H1 (cell line): Measurements from ENCODE around the gene PIEZO1. TPM values are rescaled to one million over a fixed set of nuclear protein-coding genes. Genes with fewer than 3 reads are reported as not detected.

Source experiments
- CTCF ChIA-PET: fragments of 300-600 bp; sonication (Branson Sonifier 250); formaldehyde crosslinking; loops from one replicate; lab custom pipeline; 2021; ENCODE audit not compliant: partially characterized antibody; lab: Charles Lee
- POLR2A ChIA-PET: fragments of 300-600 bp; sonication (Branson Sonifier 250); formaldehyde crosslinking; loops from one replicate; lab custom pipeline; 2021; ENCODE audit warnings: inconsistent platforms; ENCODE audit not compliant: partially characterized antibody; lab: Charles Lee
- DNase-seq, 2 experiments: peaks; one replicate each; pipeline versions ENCODE4 v3.0.0 to v3.0.0-alpha.2; 2010 to 2022; ENCODE audit warnings: low spot score in 2 of 2, low read depth in 1 of 2, mixed read lengths in 1 of 2
- FAIRE-seq: peaks from 2 replicates; lab custom pipeline; 2011; peaks lifted over from hg19 to GRCh38; lab: Jason Lieb, UNC
- H2AFZ ChIP-seq: 2 replicates; pipeline ENCODE4 v1.8.1; 2012; ENCODE audit warnings: low read length, inconsistent platforms
- H2AK5ac ChIP-seq: 2 replicates; pipeline ENCODE4 v1.6.1; 2013; ENCODE audit warnings: low read depth, low read length
- H2BK120ac ChIP-seq: replicated peaks from 2 replicates; pipeline ENCODE3; 2013; ENCODE audit warnings: low read depth, low read length, inconsistent platforms
- H2BK12ac ChIP-seq: 2 replicates; pipeline ENCODE4 v1.6.1; 2013; ENCODE audit warnings: low read depth, low read length
- H2BK15ac ChIP-seq: 2 replicates; pipeline ENCODE4 v1.6.1; 2013; ENCODE audit warnings: low read length
- H2BK20ac ChIP-seq: 2 replicates; pipeline ENCODE4 v1.6.1; 2013; ENCODE audit warnings: low read length
- H2BK5ac ChIP-seq: 2 replicates; pipeline ENCODE4 v1.6.1; 2013; ENCODE audit warnings: low read depth, low read length
- H3K14ac ChIP-seq: 2 replicates; pipeline ENCODE4 v1.6.1; 2013; ENCODE audit warnings: inconsistent platforms; ENCODE audit not compliant: insufficient read length
- H3K18ac ChIP-seq: 2 replicates; pipeline ENCODE4 v1.6.1; 2013; ENCODE audit warnings: low read length; ENCODE audit errors: extremely low read depth
- H3K23ac ChIP-seq: 2 replicates; pipeline ENCODE4 v1.6.1; 2013; ENCODE audit warnings: inconsistent platforms; ENCODE audit not compliant: insufficient read length
- H3K23me2 ChIP-seq: 2 replicates; pipeline ENCODE4 v1.6.1; 2013; ENCODE audit warnings: low read depth, low read length
- H3K27ac ChIP-seq: 2 replicates; pipeline ENCODE4 v1.6.1; 2011; ENCODE audit warnings: low read depth, low read length, inconsistent platforms
- H3K27me3 ChIP-seq, 4 experiments: replicated peaks in 1 of 4; 1 replicate in 1 of 4; 2 replicates in 3 of 4; pipeline versions ENCODE4 v1.6.1 to v1.8.1; 2011 to 2013; ENCODE audit warnings: low read length in 3 of 4, mild to moderate bottlenecking in 3 of 4, inconsistent platforms in 2 of 4, mixed read lengths in 2 of 4, moderate library complexity in 1 of 4; ENCODE audit not compliant: control insufficient read depth in 3 of 4, insufficient read depth in 3 of 4; ENCODE audit errors: extremely low read depth in 1 of 4
- H3K36me3 ChIP-seq, 4 experiments: 2 replicates each; pipeline versions ENCODE4 v1.6.1 to v1.8.1; 2011 to 2013; ENCODE audit warnings: mild to moderate bottlenecking in 4 of 4, low read length in 3 of 4, moderate library complexity in 2 of 4, control low read depth in 1 of 4, inconsistent platforms in 1 of 4; ENCODE audit not compliant: insufficient read depth in 4 of 4, control insufficient read depth in 2 of 4
- H3K4ac ChIP-seq: replicated peaks from 2 replicates; pipeline ENCODE3; 2013; ENCODE audit warnings: low read length, low read depth, mixed read lengths, inconsistent platforms; ENCODE audit not compliant: insufficient read length
- H3K4me1 ChIP-seq, 4 experiments: replicated peaks in 1 of 4; 1 replicate in 1 of 4; 2 replicates in 3 of 4; pipeline versions ENCODE4 v1.6.1 to v1.8.1; 2011 to 2013; ENCODE audit warnings: low read length in 3 of 4, inconsistent platforms in 2 of 4, mixed read lengths in 1 of 4; ENCODE audit not compliant: insufficient read depth in 4 of 4, control insufficient read depth in 3 of 4
- H3K4me2 ChIP-seq, 2 experiments: 2 replicates each; pipeline versions ENCODE4 v1.6.1 to v1.8.1; 2011 to 2013; ENCODE audit warnings: low read depth in 2 of 2, low read length in 2 of 2, control low read depth in 1 of 2, inconsistent platforms in 1 of 2, mild to moderate bottlenecking in 1 of 2; ENCODE audit not compliant: insufficient read depth in 1 of 2
- H3K4me3 ChIP-seq, 4 experiments: fragments of 200-600, 300-600 bp in 1 of 4; sonication (generic), shearing (Covaris generic), sonication (Bioruptor Twin) in 1 of 4; 2 replicates each; pipeline versions ENCODE4 v1.5.1 to v1.8.1; 2011 to 2016; ENCODE audit warnings: low read length in 4 of 4, low read depth in 3 of 4, control low read depth in 2 of 4, inconsistent platforms in 2 of 4, mild to moderate bottlenecking in 2 of 4, mixed read lengths in 1 of 4, moderate library complexity in 1 of 4; ENCODE audit not compliant: insufficient read depth in 2 of 4; ENCODE audit errors: extremely low read depth in 1 of 4
- H3K56ac ChIP-seq: replicated peaks from 2 replicates; pipeline ENCODE3; 2013; ENCODE audit warnings: low read depth, mild to moderate bottlenecking, mixed read lengths, low read length, inconsistent platforms; ENCODE audit not compliant: insufficient read length
- H3K79me1 ChIP-seq: 2 replicates; pipeline ENCODE4 v1.6.1; 2013; ENCODE audit warnings: low read depth, low read length, control low read depth
- H3K79me2 ChIP-seq, 2 experiments: 2 replicates each; pipeline versions ENCODE4 v1.6.1 to v1.8.1; 2012 to 2013; ENCODE audit warnings: low read length in 2 of 2, mild to moderate bottlenecking in 2 of 2, inconsistent platforms in 1 of 2; ENCODE audit not compliant: insufficient read depth in 2 of 2, control insufficient read depth in 1 of 2
- H3K9ac ChIP-seq, 4 experiments: replicated peaks in 1 of 4; 1 replicate in 1 of 4; 2 replicates in 3 of 4; pipeline versions ENCODE4 v1.6.1 to v1.8.1; 2011 to 2013; ENCODE audit warnings: low read depth in 3 of 4, low read length in 3 of 4, control low read depth in 2 of 4, mild to moderate bottlenecking in 2 of 4, moderate library complexity in 2 of 4, inconsistent platforms in 1 of 4; ENCODE audit errors: extremely low read depth in 1 of 4
- H3K9me3 ChIP-seq, 2 experiments: 2 replicates each; pipeline versions ENCODE4 v1.6.1 to v1.8.1; 2012 to 2013; ENCODE audit warnings: mild to moderate bottlenecking in 2 of 2, moderate library complexity in 2 of 2, control low read depth in 1 of 2, inconsistent platforms in 1 of 2, low read depth in 1 of 2, low read length in 1 of 2, mixed read lengths in 1 of 2; ENCODE audit not compliant: insufficient read depth in 2 of 2
- H4K20me1 ChIP-seq, 2 experiments: replicated peaks in 1 of 2; 2 replicates each; pipeline versions ENCODE3 to v1.8.1; 2011 to 2013; ENCODE audit warnings: inconsistent platforms in 2 of 2, low read length in 2 of 2, mild to moderate bottlenecking in 1 of 2; ENCODE audit not compliant: insufficient read depth in 2 of 2, control insufficient read depth in 1 of 2
- H4K5ac ChIP-seq: 2 replicates; pipeline ENCODE4 v1.6.1; 2013; ENCODE audit warnings: low read length, low read depth, mixed read lengths, inconsistent platforms; ENCODE audit not compliant: insufficient read length
- H4K8ac ChIP-seq: 2 replicates; pipeline ENCODE4 v1.8.0; 2013; ENCODE audit warnings: mild to moderate bottlenecking, moderate library complexity, low read length, inconsistent platforms; ENCODE audit not compliant: insufficient read depth; ENCODE audit errors: extremely low read depth
- H4K91ac ChIP-seq: replicated peaks from 2 replicates; pipeline ENCODE3; 2013; ENCODE audit warnings: low read length, mixed read lengths, inconsistent platforms; ENCODE audit not compliant: insufficient read length
- BRCA1 ChIP-seq: IDR thresholded peaks from 2 replicates; pipeline ENCODE4 v1.6.1; 2012; ENCODE audit warnings: low read depth, low read length, improper control_type of control experiment
- SIN3A ChIP-seq, 2 experiments: IDR thresholded peaks in 1 of 2; conservative IDR thresholded peaks in 1 of 2; 2 replicates each; pipeline ENCODE4 v1.6.1; 2011 to 2012; ENCODE audit warnings: low read length in 2 of 2, improper control_type of control experiment in 1 of 2, low read depth in 1 of 2, mild to moderate bottlenecking in 1 of 2
- SP4 ChIP-seq: IDR thresholded peaks from 2 replicates; pipeline ENCODE4 v1.6.1; 2012; ENCODE audit warnings: low read length, inconsistent platforms
- TEAD4 ChIP-seq: IDR thresholded peaks from 2 replicates; pipeline ENCODE4 v1.6.1; 2012; ENCODE audit warnings: low read depth, low read length, inconsistent platforms, mixed read lengths
- WGBS, 2 experiments: shearing (Covaris generic) in 1 of 2; methylation state at CpG; one replicate each; pipeline versions ENCODE4 v1.1.6 to v1.1.7; 2013 to 2015; ENCODE audit warnings: low lambda C conversion rate in 2 of 2, mixed read lengths in 2 of 2, inconsistent platforms in 1 of 2, low coverage in 1 of 2, missing lambda C conversion rate in 1 of 2; ENCODE audit not compliant: insufficient replicate concordance in 2 of 2, insufficient coverage in 1 of 2, insufficient read length in 1 of 2; ENCODE audit errors: extremely low coverage in 1 of 2, missing lambda C conversion rate in 1 of 2; 5-methylcytosine and 5-hydroxymethylcytosine counted together
- polyA plus RNA-seq, 7 experiments: library from polyadenylated mRNA; depleted of rRNA in 3 of 7; stranded (reverse) in 5 of 7; unstranded in 2 of 7; fragments of >200 nt in 5 of 7; fragments of 200-250 nt in 2 of 7; gene quantifications; 1 replicate in 5 of 7; 2 replicates in 1 of 7; 4 replicates in 1 of 7; pipeline versions ENCODE4 v1.2.1 to v1.2.3, GENCODE V29; 2011 to 2013; ENCODE audit warnings: missing spikeins in 2 of 7, mixed read lengths in 2 of 7
- total RNA-seq: library from RNA; stranded (reverse); fragmentation: NEBNext Ultra II Directional; extraction: Animal tissue kit (Norgen Biotek cat#: 25700); gene quantifications from 2 replicates; pipeline ENCODE4 v1.2.1, GENCODE V29; 2021

The PIEZO1 gene
- total and polyA plus RNA-seq, 2 of the 8 experiments (the other 6 are each of a cell fraction or from before 2014, with no cell fraction given) = 42.3 to 67.5 TPM

DNA sequence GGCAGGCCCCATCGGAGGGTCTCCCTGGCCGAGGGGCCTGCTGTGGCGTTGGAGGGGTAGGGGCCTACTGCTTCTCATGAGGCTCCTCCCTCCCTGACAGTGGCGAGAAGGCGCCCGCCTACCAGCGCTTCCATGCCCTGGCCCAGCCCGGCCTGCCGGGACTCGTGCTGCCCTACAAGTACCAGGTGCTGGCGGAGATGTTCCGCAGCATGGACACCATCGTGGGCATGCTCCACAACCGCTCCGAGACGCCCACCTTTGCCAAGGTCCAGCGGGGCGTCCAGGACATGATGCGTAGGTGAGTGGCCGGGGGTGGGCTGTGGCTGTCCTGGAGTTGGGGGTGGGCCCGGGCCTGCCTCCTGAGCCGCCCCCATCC lies 20.3 kb upstream of the PIEZO1 start:
- H3K4me3 ChIP-seq = peak overlapping the region in 2 of 4 experiments; percentile 59 to 84; a peak in 3 of 8 replicates

More for the DNA sequence above, 20.3 kb upstream of the PIEZO1 start:
- Histone ChIP-seq H3K27me3 (no peaks in the 10 kb centered on the region), H3K27ac (no peak overlapping the region), H2BK5ac (peak overlapping the region; percentile 60; the same call in 1 of the 2 replicates), H4K91ac (no peak overlapping the region), H4K5ac (no peak overlapping the region), H3K56ac (no peak overlapping the region), H3K4me1 (peaks cover 0 to 17% (median 12%) of the 10 kb centered on the region in 4 experiments; a peak in 5 of 7 replicates), H2AFZ (no peak overlapping the region), H3K18ac (no peak overlapping the region), H4K20me1 (peaks cover 30 to 44% of the 10 kb centered on the region in 2 experiments), H2BK20ac (no peak overlapping the region), H2AK5ac (no peak overlapping the region), H3K79me1 (peaks cover 15% of the 10 kb centered on the region), H3K14ac (no peak overlapping the region), H2BK15ac (no peak overlapping the region), H3K23ac (no peak overlapping the region), H3K79me2 (peaks cover 0 to 22% of the 10 kb centered on the region in 2 experiments; a peak in 2 of 4 replicates), H3K9me3 (no peaks in the 10 kb centered on the region), H3K9ac (no peak overlapping the region), H2BK120ac (no peak overlapping the region), H3K4me2 (peak overlapping the region; percentile 87 to 95; a peak in 3 of 4 replicates), H4K8ac (peak overlapping the region; percentile 63), H3K36me3 (peaks cover 36 to 59% (median 47%) of the 10 kb centered on the region in 4 experiments), H2BK12ac (no peak overlapping the region), H3K23me2 (peaks cover 7% of the 10 kb centered on the region; the same call in 1 of the 2 replicates), H3K4ac (no peak overlapping the region)
- CTCF ChIA-PET = interaction anchor here (0.9 to 2.3 kb wide), 4 partner anchors 10 to 68 kb away, joined by 3 to 8 read pairs (median 6); no protein-coding TSS in a partner anchor
- no peak for TF ChIP-seq BRCA1
- TF ChIP-seq TEAD4 = no peak
- no peak for TF ChIP-seq SIN3A (conservative IDR thresholded peaks at IDR 0.05 in 1 of 2, IDR thresholded peaks at IDR 0.05 in 1 of 2; ENCODE audit: low read depth in 1 of 2, low read length in 2 of 2)
- TF ChIP-seq SP4 = no peak
- DNase-seq (no peak), FAIRE-seq (no peak)
- 94% methylated on average over 19 of the region's 22 CpGs; no CpG with 5 or more reads in 1 of the 2 experiments for WGBS, 2 experiments
- POLR2A ChIA-PET = interaction anchor here (1.1 to 2.9 kb wide), 11 partner anchors 14 to 114 kb away, joined by 3 to 14 read pairs (median 4); no protein-coding TSS in a partner anchor
